ENCODE measurements around the gene CBFB. TPM values are rescaled to one million over a fixed set of nuclear protein-coding genes. Genes with fewer than 3 reads are reported as not detected.

Gene CBFB
- total and polyA plus RNA-seq, 9 of the 15 experiments (the other 6 are each of a cell fraction or from before 2014, with no cell fraction given) = 22.0 to 112 (median 66.5) TPM

- TF ChIP-seq C11orf30 (IDR thresholded peaks at IDR 0.05; ENCODE audit: low read depth) (peak; percentile 59), GATA2 (CRISPR knock-in tag; IDR thresholded peaks at IDR 0.05) (no peak), SNIP1 (IDR thresholded peaks at IDR 0.05; ENCODE audit: low read depth) (no peak), HDAC6 (IDR thresholded peaks at IDR 0.05; ENCODE audit: low read depth, low read length) (no peak), TOE1 (IDR thresholded peaks at IDR 0.05; ENCODE audit: borderline replicate concordance) (no peak), TOE1 (CRISPR knock-in tag; IDR thresholded peaks at IDR 0.05; ENCODE audit: borderline replicate concordance, low read depth) (0 out of 2 replicates have a peak, but pooled peaks have one; percentile 24), SUPT5H (IDR thresholded peaks at IDR 0.05) (peak; percentile 91), CEBPB (tag; IDR thresholded peaks at IDR 0.05) (no peak), LEF1 (IDR thresholded peaks at IDR 0.05) (no peak), ZBTB43 (CRISPR knock-in tag; IDR thresholded peaks at IDR 0.05) (no peak), ARID2 (IDR thresholded peaks at IDR 0.05) (no peak), ZNF263 (CRISPR knock-in tag; IDR thresholded peaks at IDR 0.05; ENCODE audit: borderline replicate concordance) (peak; percentile 37; the same call in 1 of the 2 replicates), HDAC1 (IDR thresholded peaks at IDR 0.05) (peak in 1 of 2 experiments; percentile 78; a peak in 1 of 4 replicates), ZNF280A (IDR thresholded peaks at IDR 0.05; ENCODE audit: low read depth, partially characterized antibody) (no peak), IFI16 (CRISPR knock-in tag; IDR thresholded peaks at IDR 0.05) (no peak), ZNF277 (CRISPR knock-in tag; IDR thresholded peaks at IDR 0.05; ENCODE audit: borderline replicate concordance) (no peak), MLLT1 (IDR thresholded peaks at IDR 0.05) (0 out of 4 replicates have a peak, but pooled peaks of 1 of the 2 experiments have one; percentile 54), ZFX (CRISPR knock-in tag; IDR thresholded peaks at IDR 0.05) (peak; percentile 81), ELF4 (CRISPR knock-in tag; IDR thresholded peaks at IDR 0.05) (peak; percentile 85), PHB (CRISPR knock-in tag; IDR thresholded peaks at IDR 0.05) (no peak), ZSCAN29 (IDR thresholded peaks at IDR 0.05) (no peak)
These were observed 80.6 kb downstream of the CBFB start, which contains the start of gene PHAF1 (continued) for GRCh38 chr16:67109407-67110135.
